Measurements from ENCODE around the gene FIBP. TPM values are rescaled to one million over a fixed set of nuclear protein-coding genes. Genes with fewer than 3 reads are reported as not detected.
A peak's percentile ranks its signal among the peaks of the same experiment; 100 is the strongest.

FIBP gene
- total RNA-seq (10 to 100 TPM; 32.5 to 71.7 (median 44.2) TPM), polyA plus RNA-seq (10 to 100 TPM; 40.1 to 74.2 TPM)
- long read RNA-seq, donor 1, transcript FIBP-202 (10 exons, 1,248 nt): major isoform, 100 of 158 reads
- long read RNA-seq, donor 1, transcript FIBP-201 (10 exons, 1,261 nt): minor isoform, 17 of 158 reads
- long read RNA-seq, donor 1, partial matches to known transcripts: 1 of 158 reads
- long read RNA-seq, donor 1, other reads (novel, unspliced or antisense): 37 of 158 reads
- long read RNA-seq, donor 2, transcript FIBP-202 (10 exons, 1,248 nt): major isoform, 19 of 130 reads
- long read RNA-seq, donor 2, transcript FIBP-201 (10 exons, 1,261 nt): minor isoform, 6 of 130 reads
- long read RNA-seq, donor 2, partial matches to known transcripts: 100 of 130 reads
- long read RNA-seq, donor 2, other reads (novel, unspliced or antisense): 0 of 130 reads
- long read RNA-seq, donor 3, transcript FIBP-201 (10 exons, 1,261 nt): minor isoform, 8 of 73 reads
- long read RNA-seq, donor 3, transcript FIBP-202 (10 exons, 1,248 nt): major isoform, 54 of 73 reads
- long read RNA-seq, donor 3, partial matches to known transcripts: 3 of 73 reads
- long read RNA-seq, donor 3, other reads (novel, unspliced or antisense): 7 of 73 reads

GRCh38 chr11:65888163-65888814 lies at the start of gene FIBP:
Gene FIBP, minus strand, starts transcription at chr11:65888471. Its CDS starts 53 bp downstream, at chr11:65888418.
- DNase-seq: peak; percentile 98
- H3K4me3 ChIP-seq: peak within 1 kb of the TSS; percentile 55
- peaks cover 21% of the 10 kb centered on the region for H3K4me1 ChIP-seq (ENCODE audit: insufficient read depth)
- WGBS, 3 donors: 1% methylated on average over 55 to 57 of the region's 57 CpGs
- H3K9me3 ChIP-seq: no peaks in the 10 kb centered on the region
- intact Hi-C loops (cut with DNase I): loop anchor here in 2 of 4 donors (2.0 to 10.0 kb wide), 4 partner anchors 31 to 1227 kb away; partner anchors contain the start of genes SART1 (in 2 of the 2), C11orf68 (in 1 of the 2), DRAP1 (in 1 of the 2) and KDM2A (in 1 of the 2)
- H3K27ac ChIP-seq: peak within 1 kb of the TSS; percentile 91 to 95
- H3K27me3 ChIP-seq: no peaks in the 10 kb centered on the region
- TF ChIP-seq CTCF (IDR thresholded peaks at IDR 0.05) (peak; percentile 91 to 99 (median 98)), POLR2A (IDR thresholded peaks at IDR 0.05) (peak; percentile 92), EP300 (IDR thresholded peaks at IDR 0.05) (no peak)
- H3K36me3 ChIP-seq: no peaks in the 10 kb centered on the region

GRCh38 chr11:65937766-65938165 lies 49.5 kb upstream of the FIBP start:
- H3K36me3 ChIP-seq: no peaks in the 10 kb centered on the region
- intact Hi-C loops (cut with DNase I): no loop called here
- no peak for DNase-seq
- H3K4me3 ChIP-seq: no peak overlapping the region
- no peaks in the 10 kb centered on the region for H3K9me3 ChIP-seq
- TF ChIP-seq CTCF (IDR thresholded peaks at IDR 0.05): no peak
- no peak for TF ChIP-seq EP300 (IDR thresholded peaks at IDR 0.05)
- no peak overlapping the region for H3K27ac ChIP-seq
- H3K27me3 ChIP-seq: no peaks in the 10 kb centered on the region
- WGBS, 3 donors: 21 to 30% (median 21%) methylated on average over 4 of the region's 4 CpGs
- H3K4me1 ChIP-seq (ENCODE audit: insufficient read depth): no peaks in the 10 kb centered on the region

- Histone ChIP-seq H3K4me1 (ENCODE audit: insufficient read depth) (no peaks in the 10 kb centered on the region), H3K9me3 (no peaks in the 10 kb centered on the region), H3K36me3 (no peaks in the 10 kb centered on the region), H3K27me3 (no peaks in the 10 kb centered on the region), H3K27ac (no peak overlapping the region), H3K4me3 (no peak overlapping the region)
- TF ChIP-seq EP300 (IDR thresholded peaks at IDR 0.05) (no peak), POLR2A (IDR thresholded peaks at IDR 0.05) (no peak), CTCF (IDR thresholded peaks at IDR 0.05) (no peak)
- no peak for DNase-seq
- intact Hi-C loops (cut with DNase I): no loop called here
- WGBS, 3 donors: 6 to 14% (median 8%) methylated on average over 4 of the region's 4 CpGs
Observed at GRCh38 chr11:65934014-65934413, 45.7 kb upstream of the FIBP start.

- Histone ChIP-seq H3K4me3 (no peak overlapping the region), H3K27me3 (no peaks in the 10 kb centered on the region), H3K9me3 (no peaks in the 10 kb centered on the region), H3K36me3 (no peaks in the 10 kb centered on the region), H3K4me1 (ENCODE audit: insufficient read depth) (no peaks in the 10 kb centered on the region), H3K27ac (no peak overlapping the region)
- intact Hi-C loops (cut with DNase I): no loop called here
- 32 to 37% (median 33%) methylated on average over 9 of the region's 9 CpGs for WGBS, 3 donors
- DNase-seq: no peak
- TF ChIP-seq POLR2A (IDR thresholded peaks at IDR 0.05) (no peak), CTCF (IDR thresholded peaks at IDR 0.05) (no peak), EP300 (IDR thresholded peaks at IDR 0.05) (no peak)
Observed at GRCh38 chr11:65932558-65932919, 44.3 kb upstream of the FIBP start.

Measured in ovary (tissue), 10 donors.